DMS114 treated with DMSO at 0.1 percent for 48 hours (cell line): ENCODE results near the gene ADAM10.
"Not testable (repeated sequence)": the region's sequence is repeated elsewhere in the genome, so short reads cannot be mapped to it uniquely, and the experiment has no call there.

Experiments
- DNase-seq: peaks from one replicate; lab custom pipeline; 2025; ENCODE audit not compliant: unreplicated experiment; lab: John Stamatoyannopoulos, UW

Gene ADAM10, protein sequence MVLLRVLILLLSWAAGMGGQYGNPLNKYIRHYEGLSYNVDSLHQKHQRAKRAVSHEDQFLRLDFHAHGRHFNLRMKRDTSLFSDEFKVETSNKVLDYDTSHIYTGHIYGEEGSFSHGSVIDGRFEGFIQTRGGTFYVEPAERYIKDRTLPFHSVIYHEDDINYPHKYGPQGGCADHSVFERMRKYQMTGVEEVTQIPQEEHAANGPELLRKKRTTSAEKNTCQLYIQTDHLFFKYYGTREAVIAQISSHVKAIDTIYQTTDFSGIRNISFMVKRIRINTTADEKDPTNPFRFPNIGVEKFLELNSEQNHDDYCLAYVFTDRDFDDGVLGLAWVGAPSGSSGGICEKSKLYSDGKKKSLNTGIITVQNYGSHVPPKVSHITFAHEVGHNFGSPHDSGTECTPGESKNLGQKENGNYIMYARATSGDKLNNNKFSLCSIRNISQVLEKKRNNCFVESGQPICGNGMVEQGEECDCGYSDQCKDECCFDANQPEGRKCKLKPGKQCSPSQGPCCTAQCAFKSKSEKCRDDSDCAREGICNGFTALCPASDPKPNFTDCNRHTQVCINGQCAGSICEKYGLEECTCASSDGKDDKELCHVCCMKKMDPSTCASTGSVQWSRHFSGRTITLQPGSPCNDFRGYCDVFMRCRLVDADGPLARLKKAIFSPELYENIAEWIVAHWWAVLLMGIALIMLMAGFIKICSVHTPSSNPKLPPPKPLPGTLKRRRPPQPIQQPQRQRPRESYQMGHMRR

DNA sequence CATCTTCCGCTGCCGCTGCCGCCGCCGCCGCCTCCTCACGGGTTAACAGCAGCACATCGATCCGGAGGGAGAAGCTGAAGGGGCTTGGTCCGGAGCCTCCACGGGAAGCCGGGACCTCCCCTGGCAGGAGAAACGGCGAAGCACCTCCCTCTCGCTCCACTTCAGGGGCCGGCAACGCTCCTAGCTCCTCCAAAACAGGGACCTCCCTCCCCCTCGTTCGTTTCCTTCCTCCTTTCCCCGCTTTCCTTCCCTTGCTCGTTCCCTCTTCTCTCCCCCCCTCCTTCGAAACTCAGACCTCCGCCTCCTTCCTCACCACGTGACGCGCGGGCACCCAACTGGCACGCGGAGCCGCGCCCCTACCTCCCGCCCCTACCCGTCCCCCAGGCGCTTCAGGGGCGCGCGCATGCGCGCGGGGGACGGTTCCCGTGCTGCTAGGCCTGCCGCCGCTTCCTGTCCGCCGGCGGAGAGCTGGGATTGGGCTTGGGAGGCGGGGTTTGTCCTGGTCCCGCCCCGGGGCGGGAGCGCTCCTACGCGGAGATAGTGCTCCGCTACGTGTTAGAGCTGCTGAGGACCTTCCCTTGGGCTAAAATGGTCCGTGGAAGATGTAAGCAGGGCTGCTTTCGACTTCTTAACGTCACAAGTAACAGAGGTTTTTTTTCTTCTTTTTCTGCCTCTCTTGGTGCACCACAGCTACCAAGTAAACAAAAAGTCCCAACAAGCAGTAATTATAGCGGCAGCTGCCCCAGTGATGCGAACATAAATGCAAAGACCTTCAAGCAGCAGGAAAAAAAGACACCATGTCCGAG is at the start of gene ADAM10:
Gene ADAM10 (minus strand): TSS at position 176 of the 806 bp plus-strand sequence. CDS start 173 bp downstream, at position 3.
- DNase-seq, result peak; percentile 98

DNA sequence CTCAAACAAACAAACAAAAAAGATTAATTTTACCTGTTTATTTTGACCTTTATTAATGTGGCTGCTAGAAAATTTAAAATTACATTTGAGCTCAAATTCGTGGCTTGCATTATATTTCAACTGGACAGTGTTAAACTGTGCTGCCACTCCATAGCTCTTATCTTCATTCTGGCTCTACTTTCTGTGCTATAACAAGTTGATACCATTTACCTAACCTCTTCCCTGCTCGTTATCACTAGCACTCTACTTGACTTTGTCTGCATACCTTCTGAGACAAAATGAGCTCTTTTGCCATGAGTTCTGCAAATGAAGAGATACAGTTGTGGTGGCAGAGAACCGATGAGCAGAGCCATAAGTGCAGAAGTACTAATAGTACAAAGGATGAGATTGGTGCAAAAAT is 48.0 kb upstream of the ADAM10 start:
- no peak for DNase-seq

DNA sequence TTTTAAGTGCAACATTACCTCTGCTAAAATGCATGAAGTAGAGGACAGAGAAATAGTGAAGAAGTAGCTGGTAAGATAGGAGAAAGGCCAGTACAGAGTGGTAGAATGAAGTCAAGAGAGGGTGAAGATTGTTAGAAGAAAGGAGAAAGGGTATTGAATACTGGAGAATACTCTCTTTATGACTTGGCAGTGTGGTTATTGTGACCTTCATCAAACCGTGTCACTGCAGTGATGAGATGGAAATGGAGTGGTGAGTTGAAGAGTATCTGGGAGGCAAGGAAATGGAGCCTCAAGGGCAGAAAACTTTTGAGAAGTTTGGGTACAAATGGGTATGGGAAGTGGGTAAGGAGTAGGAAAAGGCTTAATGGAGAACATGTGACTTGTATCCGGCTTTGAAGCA is 46.3 kb upstream of the ADAM10 start:
- DNase-seq, result no peak

DNA sequence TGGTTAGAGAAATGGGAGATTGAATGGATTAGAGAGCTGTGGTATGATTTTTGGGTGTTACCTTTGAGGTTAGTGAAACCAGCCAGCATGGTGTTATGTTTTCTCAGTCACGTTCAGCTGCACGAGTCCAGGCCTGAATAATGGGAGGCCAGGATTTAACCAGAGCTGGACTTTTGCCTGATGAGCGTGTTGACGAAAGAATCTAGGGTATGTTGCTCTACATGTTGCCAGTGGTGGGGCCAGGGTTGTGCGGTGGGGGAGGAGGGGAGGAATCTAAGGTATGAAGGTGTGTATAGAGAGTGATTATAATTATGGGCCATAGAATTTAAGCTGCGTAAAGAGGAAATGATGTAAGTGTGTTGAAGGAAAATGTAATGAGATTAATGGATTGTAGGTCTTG is 44.4 kb upstream of the ADAM10 start:
- DNase-seq, result no peak

DNA sequence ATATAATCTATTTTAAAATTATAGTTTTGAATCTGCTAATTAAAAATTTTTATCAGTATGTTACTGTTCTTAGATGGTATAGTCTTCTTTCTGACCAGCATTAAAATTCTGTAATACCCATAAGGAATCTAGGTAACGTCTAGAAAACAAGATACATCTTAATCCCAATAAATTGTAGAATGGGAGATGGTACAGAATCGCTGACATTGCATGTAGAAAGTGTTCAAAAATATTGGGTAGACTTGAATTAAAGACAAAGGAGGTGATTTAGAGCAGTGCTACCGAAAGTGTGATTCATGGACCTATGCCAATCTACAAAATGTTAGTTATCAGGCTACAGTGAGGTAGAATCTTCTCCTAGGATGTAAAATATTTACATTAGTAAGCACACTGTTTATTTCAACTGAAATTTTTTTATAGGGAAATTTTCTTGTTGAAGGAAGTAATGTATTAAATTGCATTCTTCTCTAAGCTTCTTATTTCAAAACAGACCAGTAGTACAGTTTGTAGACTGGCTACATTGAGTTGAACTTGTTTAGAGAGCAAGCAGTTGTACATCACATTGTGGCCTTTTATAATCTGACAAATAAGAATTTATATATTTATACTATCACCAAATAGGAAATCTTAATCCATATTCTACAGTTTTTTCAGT is 38.7 kb upstream of the ADAM10 start:
- DNase-seq, result no peak

DNA sequence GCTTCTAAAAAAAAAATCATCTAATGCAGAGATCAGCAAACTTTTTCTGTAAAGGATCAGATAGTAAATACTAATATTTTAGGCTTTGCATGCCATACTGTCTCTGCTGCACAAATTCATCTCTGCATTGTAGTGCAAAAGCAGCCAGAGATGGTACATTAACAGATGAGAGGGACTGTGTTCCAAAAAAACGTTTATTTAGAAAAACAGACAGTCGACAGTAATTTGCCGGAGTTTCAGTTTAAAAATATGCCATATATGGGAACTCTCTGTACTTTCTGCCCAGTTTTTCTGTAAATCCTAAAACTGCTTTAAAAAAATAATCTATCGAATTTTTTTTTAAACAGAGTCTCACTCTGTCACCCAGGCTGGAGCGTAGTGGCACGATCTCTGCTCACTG is 35.8 kb upstream of the ADAM10 start:
- no peak for DNase-seq

DNA sequence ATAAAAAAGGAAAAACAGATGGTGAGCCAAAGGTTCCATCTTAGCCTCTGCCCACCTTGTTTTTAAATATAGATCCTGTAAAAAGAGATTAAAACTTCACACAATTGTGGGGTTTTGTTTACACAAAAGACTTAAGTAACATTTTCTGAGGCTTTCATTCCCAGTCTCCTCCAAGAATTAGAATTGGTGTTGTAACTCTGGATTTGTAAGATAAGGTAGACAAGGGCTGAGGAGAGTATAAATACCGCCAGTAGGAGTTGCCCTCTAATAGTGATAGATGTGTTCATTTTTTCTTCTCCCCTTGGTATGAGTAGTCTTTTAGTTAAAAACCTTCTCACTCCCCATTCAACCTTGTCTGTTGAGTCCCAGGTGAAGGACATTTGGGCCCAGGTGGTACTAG is 30.0 kb upstream of the ADAM10 start:
- DNase-seq, result no peak

DNA sequence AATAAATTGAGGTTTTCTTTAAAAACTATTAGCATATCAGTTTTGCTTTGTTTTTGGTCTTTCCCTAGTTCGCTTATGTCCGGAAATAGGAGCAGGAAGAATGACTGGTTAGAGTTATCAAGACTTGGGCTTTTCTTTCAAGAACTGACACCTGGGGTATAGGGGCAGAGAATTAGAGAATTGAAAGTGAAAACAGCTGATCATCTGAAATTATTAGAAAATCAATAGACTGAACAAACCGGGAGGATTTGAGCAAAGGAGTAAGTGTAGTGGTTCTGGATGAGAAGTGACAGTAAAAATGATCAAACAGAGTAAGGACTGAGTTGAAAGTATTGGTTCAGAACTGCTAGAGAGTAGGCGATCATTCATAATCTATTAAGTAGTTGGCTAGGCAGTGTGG is 27.6 kb upstream of the ADAM10 start:
- no peak for DNase-seq

DNA sequence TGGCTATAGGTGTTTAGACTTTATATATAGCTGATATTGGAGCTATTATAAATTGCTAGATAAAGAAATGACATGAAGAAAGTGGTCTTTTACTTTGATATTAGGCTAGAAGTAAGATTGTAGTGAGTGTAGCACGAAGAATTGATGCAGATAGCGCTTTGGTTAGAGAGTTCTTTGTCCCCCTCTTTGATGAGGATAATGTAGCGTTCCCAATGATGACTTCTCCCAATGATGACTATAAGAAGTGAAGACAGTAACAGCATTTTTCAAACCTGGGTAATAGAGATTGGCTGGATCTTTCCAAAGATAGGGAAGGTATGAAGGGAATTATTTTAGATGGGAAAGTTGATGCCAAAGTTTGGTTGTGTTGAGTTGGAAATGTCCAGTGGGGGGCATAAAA is 25.9 kb upstream of the ADAM10 start:
- DNase-seq, result no peak

DNA sequence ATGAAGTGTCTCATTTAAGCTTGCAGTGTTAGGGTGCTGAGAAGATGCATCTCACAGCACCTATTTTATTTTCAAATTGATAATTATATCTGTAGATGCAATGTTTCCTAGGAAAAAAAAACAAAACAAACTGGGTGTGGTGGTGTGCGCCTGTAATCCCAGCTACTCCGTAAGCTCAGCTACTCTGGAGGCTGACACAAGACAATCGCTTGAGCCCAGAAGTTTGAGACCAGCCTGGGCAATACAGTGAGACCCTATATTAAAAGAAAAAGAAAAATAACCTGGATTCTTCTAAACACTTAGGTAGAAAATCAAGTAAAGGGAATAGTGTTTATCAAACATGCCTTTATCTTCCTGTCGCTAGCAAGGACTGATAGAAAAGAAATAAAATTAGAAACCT is 23.5 kb upstream of the ADAM10 start:
- no peak for DNase-seq

DNA sequence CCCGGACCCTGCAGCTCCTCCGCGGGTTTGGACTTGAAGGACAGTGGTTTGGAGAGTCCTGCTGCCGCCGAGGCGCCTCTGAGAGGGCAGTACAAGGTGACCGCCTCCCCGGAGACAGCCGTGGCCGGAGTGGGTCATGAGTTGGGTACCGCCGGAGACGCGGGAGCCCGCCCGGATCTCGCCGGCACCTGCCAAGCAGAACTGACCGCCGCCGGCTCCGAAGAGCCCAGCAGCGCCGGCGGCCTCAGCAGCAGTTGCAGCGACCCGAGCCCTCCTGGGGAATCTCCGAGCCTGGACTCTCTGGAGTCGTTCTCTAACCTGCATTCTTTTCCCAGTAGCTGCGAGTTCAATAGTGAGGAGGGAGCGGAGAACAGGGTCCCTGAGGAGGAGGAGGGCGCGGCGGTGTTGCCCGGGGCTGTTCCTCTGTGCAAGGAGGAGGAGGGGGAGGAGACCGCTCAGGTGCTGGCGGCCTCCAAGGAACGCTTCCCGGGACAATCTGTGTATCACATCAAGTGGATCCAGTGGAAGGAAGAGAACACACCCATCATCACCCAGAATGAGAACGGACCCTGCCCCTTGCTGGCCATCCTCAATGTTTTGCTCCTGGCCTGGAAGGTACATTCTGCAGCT is 22.2 kb upstream of the ADAM10 start:
- DNase-seq, result no peak

DNA sequence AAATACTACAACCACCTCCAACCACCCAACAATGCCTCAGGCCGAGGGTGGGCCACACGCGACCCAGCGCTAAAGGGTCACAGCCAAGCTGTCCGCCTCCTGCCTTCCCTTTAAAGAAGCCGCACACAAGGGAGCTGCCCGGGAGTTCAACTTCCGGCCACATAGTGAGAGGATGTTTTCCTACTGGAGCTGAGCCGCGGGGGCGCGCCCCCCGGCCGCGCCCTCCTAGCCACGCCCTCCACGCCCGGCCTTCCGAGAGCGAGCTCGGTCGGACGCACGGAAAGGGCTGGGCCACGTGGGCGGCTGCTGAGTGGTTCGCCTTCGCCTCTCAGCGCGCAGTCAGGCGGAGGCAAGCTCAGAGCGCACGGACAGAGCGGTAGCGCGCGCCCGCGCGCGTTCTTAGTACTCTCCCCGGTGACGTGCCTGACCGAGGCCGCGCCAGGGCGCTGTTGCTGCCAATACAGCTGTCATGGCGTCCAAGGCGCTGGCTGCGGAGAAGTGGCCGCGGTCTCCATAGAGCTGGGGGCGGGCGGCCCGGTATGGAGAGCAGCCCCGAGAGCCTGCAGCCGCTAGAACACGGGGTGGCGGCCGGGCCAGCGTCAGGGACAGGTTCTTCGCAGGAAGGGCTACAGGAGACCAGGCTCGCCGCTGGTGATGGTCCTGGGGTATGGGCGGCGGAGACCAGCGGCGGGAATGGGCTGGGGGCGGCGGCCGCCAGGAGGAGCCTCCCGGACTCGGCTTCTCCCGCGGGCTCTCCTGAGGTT is 21.5 kb upstream of the ADAM10 start, which contains the start of gene MINDY2:
Gene MINDY2 (plus strand): TSS at position 446 of the 764 bp plus-strand sequence. CDS start 94 bp downstream, at position 540.
- DNase-seq, result peak; percentile 97

DNA sequence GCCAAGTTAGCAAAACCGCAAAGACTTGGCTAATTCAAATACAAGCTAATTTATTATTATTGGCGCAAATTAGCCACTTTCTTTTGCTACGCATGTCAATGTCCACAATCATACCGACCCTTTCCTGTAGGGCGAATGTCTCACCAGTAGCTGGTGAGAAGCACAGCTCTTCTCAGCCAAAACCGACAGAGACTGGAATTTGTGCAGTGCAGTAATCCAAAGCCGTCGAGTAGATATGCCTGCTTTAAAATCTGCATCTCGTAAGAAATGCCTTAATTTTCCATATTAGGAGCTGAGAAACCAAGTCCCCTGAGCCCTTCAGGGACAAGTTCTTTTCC is 21.0 kb upstream of the ADAM10 start:
- DNase-seq, result peak; percentile 86

DNA sequence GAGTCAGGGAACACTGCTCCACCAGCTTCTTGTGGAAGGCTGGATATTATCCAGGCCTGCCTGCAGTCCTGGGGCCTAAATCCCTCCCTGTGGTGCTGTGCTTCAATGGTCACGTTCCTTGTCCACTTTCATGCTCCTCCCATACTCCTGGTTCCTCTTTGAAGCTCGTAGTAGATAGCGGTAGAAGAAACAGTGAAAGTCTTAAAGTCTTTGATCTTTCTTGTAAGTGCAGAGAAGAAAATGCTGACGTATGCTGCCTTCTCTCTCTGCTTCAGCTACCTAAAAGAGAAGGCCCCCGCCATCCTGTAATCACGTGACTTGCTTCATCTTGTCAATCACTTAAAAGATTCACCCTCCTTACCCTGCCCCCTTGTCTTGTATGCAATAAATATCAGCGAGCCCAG is 19.1 kb upstream of the ADAM10 start:
- DNase-seq, result not testable (repeated sequence)

DNA sequence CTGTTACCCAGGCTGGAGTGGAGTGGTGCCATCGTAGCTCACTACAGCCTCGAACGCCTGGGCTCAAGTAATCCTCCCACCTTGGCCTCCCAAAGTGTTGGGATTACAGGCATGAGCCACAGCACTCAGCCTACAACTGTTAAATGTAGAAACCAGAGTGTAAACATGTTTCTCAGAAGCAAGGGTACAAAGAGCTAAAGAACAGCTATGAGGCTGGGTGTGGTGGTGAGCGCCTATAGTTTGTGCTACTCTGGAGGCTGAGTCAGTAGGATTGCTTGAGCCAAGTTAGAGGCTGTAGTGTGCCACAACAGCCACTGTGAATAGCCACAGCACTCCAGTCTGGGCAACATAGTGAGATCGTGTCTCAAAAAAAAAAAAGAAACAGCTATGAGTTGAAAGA is 16.8 kb upstream of the ADAM10 start:
- DNase-seq, result no peak

DNA sequence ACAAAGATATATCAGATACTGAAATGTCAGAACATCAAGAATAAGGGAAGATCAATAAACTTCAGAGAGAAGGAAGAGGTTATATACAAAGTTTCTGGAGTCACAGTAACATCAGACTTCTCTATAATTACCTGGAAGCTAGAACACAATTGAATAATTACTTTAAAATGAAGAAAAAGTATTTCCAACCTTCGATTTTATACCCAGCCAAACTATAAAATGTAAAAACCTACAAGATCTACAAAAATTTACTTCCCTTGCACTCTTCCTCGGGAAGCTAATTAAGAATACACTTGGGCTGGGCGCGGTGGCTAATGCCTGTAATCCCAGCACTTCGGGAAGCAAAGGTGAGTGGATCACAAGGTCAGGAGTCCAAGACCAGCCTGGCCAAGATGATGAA is 15.0 kb upstream of the ADAM10 start:
- DNase-seq, result no peak

DNA sequence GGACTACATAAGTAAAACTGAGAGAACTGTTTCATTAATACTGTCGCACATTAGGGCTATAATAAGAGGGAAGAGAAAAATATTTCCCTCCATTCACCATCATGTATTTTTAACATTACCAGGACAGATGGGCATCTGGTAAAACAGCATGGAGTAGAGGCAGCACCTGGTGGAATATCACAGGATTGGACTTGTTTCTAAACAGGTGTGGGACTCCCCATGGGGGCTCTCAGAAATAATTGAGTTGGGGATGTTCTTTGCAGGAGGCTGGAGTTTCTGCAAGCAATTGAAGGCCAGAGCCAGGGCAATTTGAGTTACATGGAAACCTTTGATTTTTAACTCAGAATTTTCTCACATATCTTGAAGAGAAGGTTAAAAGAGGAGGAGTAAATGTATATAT is 13.2 kb upstream of the ADAM10 start:
- no peak for DNase-seq

DNA sequence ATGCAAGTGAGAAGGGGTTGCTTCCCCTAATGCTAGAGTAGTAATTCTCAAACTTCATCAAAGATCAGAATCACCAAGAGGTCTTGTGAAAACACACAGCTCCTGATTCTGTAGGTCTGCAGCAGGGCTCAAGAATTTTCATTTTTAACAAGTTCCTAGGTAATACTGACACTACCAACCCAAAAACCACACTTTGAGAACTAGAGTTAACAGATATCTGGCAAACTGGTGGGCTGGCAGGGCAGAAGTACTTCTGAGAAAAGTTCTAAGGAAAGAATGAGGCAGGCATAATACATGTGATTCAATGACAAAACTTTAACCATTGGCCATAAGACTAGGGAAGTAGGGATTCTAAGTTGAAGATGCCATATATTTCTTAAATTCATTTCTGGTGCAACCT is 12.8 kb upstream of the ADAM10 start:
- no peak for DNase-seq

DNA sequence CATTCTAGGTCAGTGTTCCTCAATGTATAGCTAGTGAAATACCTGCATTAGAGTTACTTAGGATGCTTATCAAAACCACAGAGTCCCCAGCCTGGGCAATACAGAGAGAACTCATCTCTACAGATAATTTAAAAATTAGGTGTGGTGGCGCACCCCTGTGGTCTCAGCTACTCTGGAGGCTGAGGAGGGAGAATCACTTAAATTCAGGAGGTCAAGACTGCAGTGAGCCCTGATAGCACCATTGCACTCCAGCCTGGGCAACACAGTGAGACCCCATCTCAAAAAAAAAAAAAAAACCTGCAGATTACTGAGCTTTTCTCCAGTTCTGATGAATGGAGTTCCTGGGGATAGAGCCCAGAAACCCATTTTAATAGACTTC is 11.5 kb upstream of the ADAM10 start:
- no peak for DNase-seq
